AG09309 (cell line): ENCODE measurements around the gene OR2V1.
"Not testable (repeated sequence)": the region's sequence is repeated elsewhere in the genome, so short reads cannot be mapped to it uniquely, and the experiment has no call there.

Source experiments
- DNase-seq: peaks from one replicate; pipeline ENCODE4 v3.0.0-alpha.2; 2010; ENCODE audit warnings: low read depth
- H3K4me3 ChIP-seq: 2 replicates; pipeline ENCODE4 v1.5.1; 2011; ENCODE audit warnings: mild to moderate bottlenecking, low read depth, low read length, moderate library complexity; ENCODE audit not compliant: control insufficient read depth
- TF ChIP-seq, protein P1 (sequence below): IDR thresholded peaks from 2 replicates; pipeline ENCODE4 v1.5.1; 2011; ENCODE audit warnings: mild to moderate bottlenecking, low read depth, low read length, inconsistent platforms; ENCODE audit not compliant: insufficient read depth, control insufficient read depth; ENCODE audit errors: missing control alignments

OR2V1 gene

GRCh38 chr5:181099602-181100086, 31.3 kb downstream of the OR2V1 start:
- DNase-seq = no peak
- TF ChIP-seq, protein P1, sequence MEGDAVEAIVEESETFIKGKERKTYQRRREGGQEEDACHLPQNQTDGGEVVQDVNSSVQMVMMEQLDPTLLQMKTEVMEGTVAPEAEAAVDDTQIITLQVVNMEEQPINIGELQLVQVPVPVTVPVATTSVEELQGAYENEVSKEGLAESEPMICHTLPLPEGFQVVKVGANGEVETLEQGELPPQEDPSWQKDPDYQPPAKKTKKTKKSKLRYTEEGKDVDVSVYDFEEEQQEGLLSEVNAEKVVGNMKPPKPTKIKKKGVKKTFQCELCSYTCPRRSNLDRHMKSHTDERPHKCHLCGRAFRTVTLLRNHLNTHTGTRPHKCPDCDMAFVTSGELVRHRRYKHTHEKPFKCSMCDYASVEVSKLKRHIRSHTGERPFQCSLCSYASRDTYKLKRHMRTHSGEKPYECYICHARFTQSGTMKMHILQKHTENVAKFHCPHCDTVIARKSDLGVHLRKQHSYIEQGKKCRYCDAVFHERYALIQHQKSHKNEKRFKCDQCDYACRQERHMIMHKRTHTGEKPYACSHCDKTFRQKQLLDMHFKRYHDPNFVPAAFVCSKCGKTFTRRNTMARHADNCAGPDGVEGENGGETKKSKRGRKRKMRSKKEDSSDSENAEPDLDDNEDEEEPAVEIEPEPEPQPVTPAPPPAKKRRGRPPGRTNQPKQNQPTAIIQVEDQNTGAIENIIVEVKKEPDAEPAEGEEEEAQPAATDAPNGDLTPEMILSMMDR = no peak
- H3K4me3 ChIP-seq = no peak overlapping the region

DNA sequence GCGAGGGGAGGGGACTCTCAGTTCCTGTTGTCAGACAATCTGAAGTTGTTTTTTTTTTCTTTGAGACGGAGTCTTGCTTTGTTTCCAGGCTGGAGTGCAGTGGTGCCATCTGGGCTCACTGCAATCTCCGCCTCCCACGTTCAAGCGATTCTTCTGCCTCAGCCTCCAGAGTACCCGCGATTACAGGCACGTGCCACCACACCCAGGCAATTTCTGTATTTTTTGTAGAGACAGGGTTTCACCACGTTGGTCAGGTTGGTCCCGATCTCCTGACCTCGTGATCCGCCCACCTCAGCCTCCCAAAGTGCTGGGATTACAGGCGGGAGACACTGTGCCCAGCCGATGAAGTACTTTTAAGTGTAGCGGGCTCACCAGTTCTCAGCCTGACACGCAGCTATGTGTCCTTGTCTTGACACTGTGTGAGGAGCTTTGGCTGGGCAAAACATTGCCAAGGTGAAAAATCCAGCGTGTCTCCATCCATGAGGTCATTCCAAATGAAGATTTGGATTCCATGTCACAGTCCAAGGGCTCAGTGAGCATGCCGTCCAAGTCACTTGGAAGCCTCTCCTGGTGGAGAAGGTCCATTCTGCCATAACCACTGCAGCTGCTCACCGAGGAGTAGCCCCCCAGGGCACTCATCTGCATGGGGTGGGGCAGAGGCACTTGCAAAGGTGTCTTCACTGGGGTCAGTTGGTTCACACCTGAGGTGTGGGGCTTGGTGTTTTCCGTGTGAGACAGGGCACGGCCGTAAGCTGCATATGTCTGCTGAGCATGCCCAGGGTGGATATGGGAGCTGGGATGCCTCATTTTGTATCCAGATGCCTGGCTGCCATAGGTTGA, 32.0 kb downstream of the OR2V1 start:
- H3K4me3 ChIP-seq = no peak overlapping the region
- no peak for DNase-seq
- TF ChIP-seq, protein P1 = no peak

DNA sequence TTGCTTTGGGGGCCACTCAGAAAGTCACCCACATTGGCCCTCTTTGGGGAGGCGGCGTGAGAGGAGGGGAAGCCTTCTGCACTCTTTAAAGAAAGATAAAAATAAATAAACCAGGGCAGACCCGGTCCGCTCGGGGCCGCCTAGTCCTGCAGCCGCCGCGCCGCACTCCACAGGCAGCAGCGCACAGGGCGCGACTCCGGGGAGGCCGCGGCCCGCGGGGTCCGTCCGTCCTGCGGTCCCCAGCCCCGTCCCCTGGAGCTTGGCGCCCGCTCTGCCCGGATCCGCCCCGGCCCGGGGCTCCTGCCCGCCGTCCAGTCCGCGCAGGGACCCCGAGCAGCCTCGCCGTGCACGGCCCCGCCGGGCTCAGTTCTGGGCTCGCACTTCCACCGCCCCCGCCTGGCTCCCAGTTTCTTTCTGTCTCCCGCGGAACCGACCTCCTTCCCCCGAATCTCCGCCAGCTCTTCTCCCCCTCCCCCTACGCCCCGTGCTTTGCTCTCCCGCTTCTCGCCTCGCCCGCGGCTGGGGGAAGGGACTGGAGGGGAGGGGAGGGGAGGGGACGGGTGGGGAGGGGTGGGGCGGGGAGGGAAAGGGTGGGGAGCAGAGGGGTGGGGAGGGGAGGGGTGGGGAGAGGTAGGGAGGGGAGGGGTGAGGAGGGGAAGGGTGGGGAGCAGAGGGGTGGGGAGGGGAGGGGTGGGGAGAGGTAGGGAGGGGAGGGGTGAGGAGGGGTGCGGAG, 33.0 kb downstream of the OR2V1 start:
- not testable (repeated sequence) for H3K4me3 ChIP-seq, DNase-seq

DNA sequence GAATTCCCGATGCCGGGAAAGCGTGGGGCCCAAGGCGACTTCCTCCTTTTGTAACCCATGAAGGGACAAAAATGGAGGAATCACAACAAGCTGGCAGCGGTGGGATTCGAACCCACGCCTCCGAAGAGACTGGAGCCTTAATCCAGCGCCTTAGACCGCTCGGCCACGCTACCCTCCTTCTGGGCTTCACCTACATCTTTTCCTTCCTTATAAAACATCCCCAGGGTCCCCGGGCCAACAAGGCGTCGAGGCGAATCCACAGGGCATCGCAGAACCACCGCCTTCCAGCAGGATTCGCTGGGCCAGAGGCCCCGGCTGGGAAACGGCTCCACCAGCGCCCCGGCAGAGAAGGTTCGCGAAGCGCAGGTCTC, 33.6 kb downstream of the OR2V1 start:
- not testable (repeated sequence) for DNase-seq

DNA sequence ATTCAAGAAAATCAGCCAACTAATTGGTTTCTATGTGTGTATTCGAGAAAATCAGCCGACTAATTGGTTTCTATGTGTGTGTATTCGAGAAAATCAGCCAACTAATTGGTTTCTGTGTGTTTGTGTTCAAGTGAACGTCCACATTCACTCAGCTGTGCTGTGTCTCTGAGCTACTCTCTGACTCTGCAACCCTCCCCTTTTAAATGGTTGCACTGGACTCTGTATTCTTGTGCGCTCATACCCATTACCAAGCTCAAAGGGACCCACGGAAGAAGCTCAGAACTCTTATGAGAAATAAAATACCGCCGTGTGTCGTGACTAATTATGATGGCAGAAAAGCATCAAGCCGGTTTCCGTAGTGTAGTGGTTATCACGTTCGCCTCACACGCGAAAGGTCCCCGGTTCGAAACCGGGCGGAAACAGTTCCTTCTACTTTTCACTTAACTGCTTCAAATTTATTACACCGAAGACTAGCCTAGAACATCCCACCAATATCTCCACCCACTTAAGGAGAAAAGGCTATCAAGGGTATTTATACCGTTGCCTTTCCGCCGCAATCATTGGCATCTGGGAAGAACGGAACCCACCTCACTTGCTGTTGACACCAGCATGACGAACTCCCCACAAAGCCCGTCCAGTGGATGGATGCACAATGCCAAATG, 34.1 kb downstream of the OR2V1 start:
- H3K4me3 ChIP-seq, DNase-seq: not testable (repeated sequence)

More for the DNA sequence above, 33.6 kb downstream of the OR2V1 start:
- H3K4me3 ChIP-seq = not testable (repeated sequence)

- H3K4me3 ChIP-seq, DNase-seq: not testable (repeated sequence)
Measured at GRCh38 chr5:181095162-181095561, 35.8 kb downstream of the OR2V1 start.

- no peak for DNase-seq
- H3K4me3 ChIP-seq = no peak overlapping the region
- TF ChIP-seq, protein P1 = no peak
Measured at GRCh38 chr5:181092428-181092827, 38.5 kb downstream of the OR2V1 start.

DNA sequence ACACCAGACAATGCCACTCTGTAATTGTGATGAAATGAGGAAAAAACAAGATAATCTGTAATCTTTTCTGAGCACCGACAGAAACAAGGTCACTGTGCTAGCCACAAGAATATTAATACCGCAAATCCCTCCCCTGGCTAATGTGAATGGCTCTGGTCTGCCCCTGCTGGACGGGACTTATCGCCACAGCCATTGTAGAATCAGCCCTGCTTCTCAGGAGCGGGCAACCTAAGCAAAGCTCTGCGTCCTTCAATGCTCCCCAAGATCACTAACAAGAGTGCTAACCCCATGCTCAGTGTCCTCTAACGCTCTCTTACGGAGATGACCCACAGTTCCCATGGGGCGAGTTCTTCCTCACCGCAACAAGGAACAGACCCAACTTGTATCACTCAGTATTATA, 42.7 kb downstream of the OR2V1 start:
- no peak for DNase-seq
- TF ChIP-seq, protein P1 = peak; percentile 30
- no peak overlapping the region for H3K4me3 ChIP-seq
